Fibroblast of the aortic adventitia (primary cell): ENCODE results near the gene SCFD2. TPM values are rescaled to one million over a fixed set of nuclear protein-coding genes. Genes with fewer than 3 reads are reported as not detected.

Experiments used
- DNase-seq: peaks from one replicate; pipeline ENCODE4 v3.0.0-alpha.2; 2010; ENCODE audit warnings: low read depth
- H3K4me3 ChIP-seq: 2 replicates; pipeline ENCODE4 v1.5.1; 2011; ENCODE audit warnings: low read depth, mild to moderate bottlenecking, control low read depth, low read length, moderate library complexity
- CTCF ChIP-seq: IDR thresholded peaks from 2 replicates; pipeline ENCODE4 v1.5.1; 2011; ENCODE audit warnings: mild to moderate bottlenecking, low read length, control low read depth, inconsistent platforms; ENCODE audit not compliant: insufficient read depth
- total RNA-seq: library from RNA; depleted of rRNA; stranded (reverse); fragments of >200 nt; gene quantifications from 2 replicates; pipeline ENCODE4 v1.2.3, GENCODE V29; 2012; ENCODE audit warnings: low replicate concordance

SCFD2 gene
- total RNA-seq, 1 donor, result 69.2 TPM

DNA sequence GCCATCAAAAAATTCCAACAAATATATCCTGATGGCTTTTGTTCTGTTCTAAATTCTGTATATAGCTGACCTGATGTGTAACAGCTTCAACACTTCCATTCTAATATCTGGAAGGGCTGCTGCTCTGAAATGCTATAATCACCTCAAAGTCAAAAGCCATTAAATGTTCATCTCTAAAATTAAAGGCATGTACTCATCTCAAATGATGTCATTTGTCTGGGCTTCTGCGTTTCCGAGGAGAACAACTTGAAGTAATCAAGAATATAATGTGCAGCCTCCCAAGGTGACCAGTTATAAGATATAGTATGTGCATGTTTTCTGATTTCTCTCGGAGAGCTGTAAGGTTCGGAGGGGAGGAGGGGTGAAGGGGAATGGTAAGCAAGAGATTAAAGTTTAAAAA is 237.6 kb downstream of the SCFD2 start:
- DNase-seq, result no peak
- TF ChIP-seq CTCF, result no peak
- H3K4me3 ChIP-seq, result no peak overlapping the region

- H3K4me3 ChIP-seq, result no peak overlapping the region
- no peak for DNase-seq
- TF ChIP-seq CTCF, result no peak
Observed at GRCh38 chr4:53127365-53127764, 238.5 kb downstream of the SCFD2 start.

DNA sequence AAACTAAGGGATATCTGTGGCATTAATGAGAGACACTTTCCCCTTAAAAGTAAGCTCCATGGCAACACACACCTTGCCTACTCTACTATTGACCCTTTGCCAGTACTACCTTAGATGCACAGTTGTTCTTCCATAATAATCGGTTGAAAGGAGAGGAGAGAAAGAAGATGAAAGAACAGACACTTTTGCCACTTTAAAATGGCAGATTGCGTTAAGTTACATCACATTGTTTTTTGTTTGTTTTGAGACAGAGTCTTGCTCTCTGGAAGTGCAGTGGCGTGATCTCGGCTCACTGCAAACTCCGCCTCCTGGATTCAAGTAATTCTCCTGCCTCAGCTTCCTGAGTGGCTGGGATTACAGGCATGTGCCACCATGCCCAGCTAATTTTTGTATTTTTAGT is 239.8 kb downstream of the SCFD2 start:
- TF ChIP-seq CTCF, result no peak
- no peak overlapping the region for H3K4me3 ChIP-seq
- DNase-seq, result no peak

GRCh38 chr4:53123819-53124218 is 242.0 kb downstream of the SCFD2 start:
- no peak for DNase-seq
- no peak for TF ChIP-seq CTCF
- no peak overlapping the region for H3K4me3 ChIP-seq

DNA sequence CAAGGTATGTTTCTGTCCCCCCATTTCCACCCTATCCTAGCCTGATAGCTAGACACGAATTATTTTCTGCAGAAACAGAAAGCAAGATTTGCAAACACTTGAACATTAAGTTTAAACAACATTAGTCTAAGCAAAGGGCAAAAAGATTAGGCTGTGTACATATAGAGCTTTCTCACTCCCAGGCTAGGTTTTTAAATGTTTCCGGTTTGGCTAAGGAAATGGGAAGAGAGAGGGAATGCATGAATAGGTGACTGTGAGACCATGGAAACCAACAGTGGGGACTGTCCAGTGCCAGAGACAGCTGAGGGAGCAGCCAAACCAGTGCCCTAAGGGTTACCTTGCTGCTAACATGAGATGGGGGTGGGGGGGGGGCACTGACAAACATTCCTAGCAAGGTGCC is 242.7 kb downstream of the SCFD2 start:
- DNase-seq, result no peak
- no peak overlapping the region for H3K4me3 ChIP-seq
- no peak for TF ChIP-seq CTCF

- no peak for TF ChIP-seq CTCF
- DNase-seq, result no peak
- no peak overlapping the region for H3K4me3 ChIP-seq
Observed at GRCh38 chr4:53122280-53123116, 243.4 kb downstream of the SCFD2 start.

- TF ChIP-seq CTCF, result no peak
- DNase-seq, result peak; percentile 43
- H3K4me3 ChIP-seq, result no peak overlapping the region
Observed at GRCh38 chr4:53121264-53121865, 244.5 kb downstream of the SCFD2 start.
